GM21528 (cell line): ENCODE measurements around the gene XRCC2.

Experiments
- ATAC-seq: cut with Tn5 transposase; IDR thresholded peaks from one replicate; pipeline ENCODE4 v1.9.1; 2021; ENCODE audit warnings: mild to moderate bottlenecking, moderate library complexity; ENCODE audit not compliant: unreplicated experiment, low FRiP score

Gene XRCC2

GRCh38 chr7:152619027-152619739 is 56.8 kb downstream of the XRCC2 start:
- no peak for ATAC-seq

- no peak for ATAC-seq
These were observed 57.5 kb downstream of the XRCC2 start for GRCh38 chr7:152618427-152618826.

GRCh38 chr7:152617056-152617455 is 58.9 kb downstream of the XRCC2 start:
- no peak for ATAC-seq

- ATAC-seq: no peak
These were observed 60.8 kb downstream of the XRCC2 start for GRCh38 chr7:152615031-152615741.

GRCh38 chr7:152608656-152609055 is 67.3 kb downstream of the XRCC2 start:
- ATAC-seq: no peak

- no peak for ATAC-seq
These were observed 67.7 kb downstream of the XRCC2 start for GRCh38 chr7:152608208-152608607.

GRCh38 chr7:152607007-152607406 is 68.9 kb downstream of the XRCC2 start:
- ATAC-seq: no peak

- no peak for ATAC-seq
These were observed 73.0 kb downstream of the XRCC2 start for GRCh38 chr7:152602962-152603361.

- ATAC-seq: no peak
These were observed 74.6 kb downstream of the XRCC2 start for GRCh38 chr7:152601305-152601798.

- ATAC-seq: no peak
These were observed 75.7 kb downstream of the XRCC2 start for GRCh38 chr7:152600266-152600665.

- no peak for ATAC-seq
These were observed 78.4 kb downstream of the XRCC2 start for GRCh38 chr7:152597507-152597906.

GRCh38 chr7:152596824-152597223 is 79.1 kb downstream of the XRCC2 start:
- ATAC-seq: no peak
